ENCODE results near the gene ENPP6. TPM values are rescaled to one million over a fixed set of nuclear protein-coding genes. Genes with fewer than 3 reads are reported as not detected.

ENPP6 gene
- total and polyA plus RNA-seq, 4 donors: 0.02 to 0.37 (median 0.10) TPM

DNA sequence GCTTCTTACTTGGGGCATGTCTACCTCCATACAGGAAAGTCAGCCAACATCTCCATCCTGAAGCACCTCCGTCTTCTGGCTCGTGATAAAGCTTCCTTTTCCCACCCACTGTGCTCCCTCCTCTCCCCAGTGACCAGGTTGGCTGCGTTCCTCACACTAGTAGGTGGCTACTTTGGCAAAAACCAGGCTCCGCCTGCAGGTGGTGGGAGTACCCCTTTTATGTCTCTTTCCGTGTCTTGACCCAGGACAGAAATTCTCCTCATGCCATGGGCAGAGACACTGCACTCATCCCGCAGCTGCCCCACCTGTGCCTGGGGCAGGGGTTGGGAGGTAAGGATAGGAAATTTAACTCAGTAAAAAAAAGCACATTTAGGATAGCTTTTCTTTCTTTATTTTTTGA lies 50.9 kb downstream of the ENPP6 start:
- Histone ChIP-seq H3K4me3 (no peak overlapping the region), H3K9me3 (ENCODE audit: control insufficient read depth in 4 of 4, insufficient read depth in 3 of 4, low read length in 3 of 4) (no peaks in the 10 kb centered on the region), H3K27me3 (ENCODE audit: control insufficient read depth in 3 of 3, insufficient read depth in 3 of 3, low read length in 2 of 3) (no peaks in the 10 kb centered on the region), H3K27ac (ENCODE audit: low read depth in 1 of 2, low read length in 1 of 2) (no peak overlapping the region), H3K36me3 (ENCODE audit: control insufficient read depth in 4 of 4, insufficient read depth in 4 of 4, low read length in 4 of 4) (no peaks in the 10 kb centered on the region), H3K4me1 (ENCODE audit: control insufficient read depth in 5 of 5, insufficient read depth in 5 of 5, low read length in 5 of 5) (peaks cover 0 to 16% (median 0%) of the 10 kb centered on the region in 5 donors), H3K9ac (ENCODE audit: insufficient read depth in 1 of 2, low read length in 2 of 2) (no peak overlapping the region)
- DNase-seq (no peak), ATAC-seq (ENCODE audit: insufficient read depth, low FRiP score) (no peak)
- TF ChIP-seq CTCF (IDR thresholded peaks at IDR 0.05; ENCODE audit: control extremely low read depth, extremely low read depth): no peak
- 68 to 75% methylated on average over 6 of the region's 6 CpGs for WGBS, 2 donors

GRCh38 chr4:184165291-184165690 lies 52.4 kb downstream of the ENPP6 start:
- Histone ChIP-seq H3K27ac (ENCODE audit: low read depth in 1 of 2, low read length in 1 of 2) (no peak overlapping the region), H3K4me3 (no peak overlapping the region), H3K27me3 (ENCODE audit: control insufficient read depth in 3 of 3, insufficient read depth in 3 of 3, low read length in 2 of 3) (no peaks in the 10 kb centered on the region), H3K36me3 (ENCODE audit: control insufficient read depth in 4 of 4, insufficient read depth in 4 of 4, low read length in 4 of 4) (no peaks in the 10 kb centered on the region), H3K9ac (ENCODE audit: insufficient read depth in 1 of 2, low read length in 2 of 2) (no peak overlapping the region), H3K4me1 (ENCODE audit: control insufficient read depth in 5 of 5, insufficient read depth in 5 of 5, low read length in 5 of 5) (peaks cover 0 to 16% (median 0%) of the 10 kb centered on the region in 5 donors), H3K9me3 (ENCODE audit: control insufficient read depth in 4 of 4, insufficient read depth in 3 of 4, low read length in 3 of 4) (no peaks in the 10 kb centered on the region)
- TF ChIP-seq CTCF (IDR thresholded peaks at IDR 0.05; ENCODE audit: control extremely low read depth, extremely low read depth): no peak
- ATAC-seq (ENCODE audit: insufficient read depth, low FRiP score): no peak
- no peak for DNase-seq
- 61 to 64% methylated on average over 8 of the region's 8 CpGs for WGBS, 2 donors

DNA sequence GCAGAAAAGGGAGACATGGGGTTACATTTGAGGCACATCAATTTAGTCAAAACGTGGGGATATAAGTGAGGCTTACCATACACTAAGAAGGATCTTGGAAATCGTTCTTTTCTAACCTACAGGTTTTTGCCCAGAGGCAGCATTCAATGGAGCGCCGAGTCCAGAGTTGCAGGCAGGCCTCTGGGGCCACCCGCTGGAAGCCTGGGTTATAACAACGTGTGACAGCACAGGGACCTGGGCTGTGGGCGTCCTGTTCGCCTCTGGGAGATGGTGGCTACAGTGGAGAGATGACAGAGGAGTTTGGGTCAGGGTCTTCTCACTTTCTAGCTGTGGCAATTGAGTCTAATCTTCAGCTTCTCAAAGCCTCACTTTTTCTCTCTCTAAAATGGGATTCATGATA lies 53.9 kb downstream of the ENPP6 start:
- H3K9ac ChIP-seq (ENCODE audit: insufficient read depth in 1 of 2, low read length in 2 of 2): no peak overlapping the region
- peak; percentile 25 for TF ChIP-seq CTCF (IDR thresholded peaks at IDR 0.05; ENCODE audit: control extremely low read depth, extremely low read depth)
- DNase-seq (peak; percentile 79 to 83 (median 81)), ATAC-seq (ENCODE audit: insufficient read depth, low FRiP score) (peak; percentile 73)
- no peaks in the 10 kb centered on the region for H3K27me3 ChIP-seq (ENCODE audit: control insufficient read depth in 3 of 3, insufficient read depth in 3 of 3, low read length in 2 of 3)
- peaks cover 0 to 16% (median 0%) of the 10 kb centered on the region in 5 donors for H3K4me1 ChIP-seq (ENCODE audit: control insufficient read depth in 5 of 5, insufficient read depth in 5 of 5, low read length in 5 of 5)
- no peak overlapping the region for H3K4me3 ChIP-seq
- no peaks in the 10 kb centered on the region for H3K36me3 ChIP-seq (ENCODE audit: control insufficient read depth in 4 of 4, insufficient read depth in 4 of 4, low read length in 4 of 4)
- 23 to 27% methylated on average over 8 of the region's 8 CpGs for WGBS, 2 donors
- no peaks in the 10 kb centered on the region for H3K9me3 ChIP-seq (ENCODE audit: control insufficient read depth in 4 of 4, insufficient read depth in 3 of 4, low read length in 3 of 4)
- H3K27ac ChIP-seq (ENCODE audit: low read depth in 1 of 2, low read length in 1 of 2): no peak overlapping the region

- Histone ChIP-seq H3K4me3 (no peak overlapping the region), H3K4me1 (ENCODE audit: control insufficient read depth in 5 of 5, insufficient read depth in 5 of 5, low read length in 5 of 5) (peaks cover 0 to 16% (median 0%) of the 10 kb centered on the region in 5 donors), H3K9ac (ENCODE audit: insufficient read depth in 1 of 2, low read length in 2 of 2) (no peak overlapping the region), H3K36me3 (ENCODE audit: control insufficient read depth in 4 of 4, insufficient read depth in 4 of 4, low read length in 4 of 4) (no peaks in the 10 kb centered on the region), H3K27ac (ENCODE audit: low read depth in 1 of 2, low read length in 1 of 2) (no peak overlapping the region), H3K9me3 (ENCODE audit: control insufficient read depth in 4 of 4, insufficient read depth in 3 of 4, low read length in 3 of 4) (no peaks in the 10 kb centered on the region), H3K27me3 (ENCODE audit: control insufficient read depth in 3 of 3, insufficient read depth in 3 of 3, low read length in 2 of 3) (no peaks in the 10 kb centered on the region)
- no peak for TF ChIP-seq CTCF (IDR thresholded peaks at IDR 0.05; ENCODE audit: control extremely low read depth, extremely low read depth)
- DNase-seq (no peak), ATAC-seq (ENCODE audit: insufficient read depth, low FRiP score) (no peak)
- 90 to 94% methylated on average over 5 of the region's 5 CpGs for WGBS, 2 donors
Observed at GRCh38 chr4:184162596-184162995, 55.1 kb downstream of the ENPP6 start.
